ENCODE measurements around the gene FOXA2.
"Not testable (repeated sequence)": the region's sequence is repeated elsewhere in the genome, so short reads cannot be mapped to it uniquely, and the experiment has no call there.

Gene FOXA2

GRCh38 chr20:22567944-22568871 lies 16.2 kb downstream of the FOXA2 start:
- no peak for DNase-seq (ENCODE audit: low read depth)

DNA sequence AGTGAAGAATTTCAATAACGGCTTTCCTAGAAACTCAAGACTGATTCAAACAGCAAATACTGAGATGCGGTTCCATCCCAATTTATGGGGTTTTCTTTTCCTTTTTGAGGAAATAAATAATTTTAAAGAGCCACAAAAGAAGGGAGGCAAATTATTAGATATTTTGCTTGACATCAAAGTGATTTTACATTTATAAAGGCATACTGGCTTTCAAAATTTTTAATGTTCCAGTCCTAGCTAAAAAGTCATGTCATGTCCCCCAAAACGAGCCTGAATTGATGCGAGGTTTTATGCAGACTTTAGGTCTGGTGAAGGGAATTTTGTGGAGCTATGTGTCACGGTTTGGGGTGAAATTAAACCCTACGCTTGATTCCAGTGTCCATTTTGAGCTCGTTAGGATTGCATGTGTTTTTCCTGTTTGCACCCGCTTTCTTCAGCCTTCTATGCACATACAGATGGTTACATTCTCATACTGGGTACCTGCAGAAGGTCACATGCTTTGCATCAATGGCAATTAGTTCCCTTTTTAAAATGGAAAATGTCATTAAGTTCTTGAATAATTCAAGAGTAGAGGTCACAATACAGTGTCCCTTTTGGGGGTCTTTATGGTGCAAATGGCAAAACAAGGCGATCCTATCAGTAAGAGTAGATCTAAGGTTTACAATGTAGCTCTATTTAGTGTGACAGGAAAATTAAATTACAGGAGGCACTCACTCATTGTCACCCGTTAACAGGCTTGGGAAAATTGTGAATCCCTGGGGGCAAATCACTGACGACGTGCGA lies 17.3 kb downstream of the FOXA2 start:
- DNase-seq (ENCODE audit: low read depth): no peak

DNA sequence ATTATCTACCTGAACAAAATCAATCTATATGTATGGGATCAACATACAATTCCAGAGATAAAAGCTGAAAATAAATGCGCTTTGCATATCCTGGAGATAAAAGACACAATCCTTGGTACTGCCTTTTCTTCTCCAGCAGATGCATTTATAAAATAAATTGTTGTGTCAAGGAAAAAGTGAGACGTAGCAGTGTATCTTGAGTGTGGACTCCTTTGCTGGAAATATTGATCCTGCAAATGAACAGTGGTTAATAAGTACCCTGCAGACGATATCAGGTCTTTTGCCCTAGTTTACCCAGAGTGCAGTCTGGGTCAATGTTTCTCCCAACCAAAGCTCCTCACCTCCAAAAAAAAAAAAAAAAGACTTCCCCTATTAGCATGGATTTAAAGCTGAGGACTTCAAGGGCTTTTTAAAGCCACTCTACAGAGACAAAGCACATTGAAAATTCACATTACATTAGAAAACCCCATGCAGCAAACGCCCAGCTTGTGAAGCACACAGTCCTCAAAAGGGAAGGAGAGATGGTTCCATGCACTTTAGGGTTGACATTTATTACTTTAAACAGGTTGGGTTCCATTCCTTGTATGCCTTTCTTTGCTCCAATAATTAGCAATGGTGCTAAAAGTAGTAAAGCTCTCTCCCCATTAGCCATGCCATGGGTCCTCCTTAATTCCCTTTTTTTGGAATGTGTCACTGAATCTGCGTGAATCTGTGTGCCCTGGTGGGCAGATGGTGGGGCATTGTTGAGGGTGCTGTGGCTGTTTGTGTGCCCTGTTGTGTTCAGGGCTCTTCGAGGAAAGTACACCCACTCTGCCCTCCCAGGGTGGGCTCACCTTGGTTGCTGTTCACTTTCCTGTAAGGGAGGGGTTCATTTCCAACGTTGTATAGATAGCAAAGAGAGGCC lies 21.1 kb downstream of the FOXA2 start:
- no peak for DNase-seq (ENCODE audit: low read depth)

- DNase-seq (ENCODE audit: low read depth): no peak
Observed at GRCh38 chr20:22562620-22563019, 21.8 kb downstream of the FOXA2 start.

DNA sequence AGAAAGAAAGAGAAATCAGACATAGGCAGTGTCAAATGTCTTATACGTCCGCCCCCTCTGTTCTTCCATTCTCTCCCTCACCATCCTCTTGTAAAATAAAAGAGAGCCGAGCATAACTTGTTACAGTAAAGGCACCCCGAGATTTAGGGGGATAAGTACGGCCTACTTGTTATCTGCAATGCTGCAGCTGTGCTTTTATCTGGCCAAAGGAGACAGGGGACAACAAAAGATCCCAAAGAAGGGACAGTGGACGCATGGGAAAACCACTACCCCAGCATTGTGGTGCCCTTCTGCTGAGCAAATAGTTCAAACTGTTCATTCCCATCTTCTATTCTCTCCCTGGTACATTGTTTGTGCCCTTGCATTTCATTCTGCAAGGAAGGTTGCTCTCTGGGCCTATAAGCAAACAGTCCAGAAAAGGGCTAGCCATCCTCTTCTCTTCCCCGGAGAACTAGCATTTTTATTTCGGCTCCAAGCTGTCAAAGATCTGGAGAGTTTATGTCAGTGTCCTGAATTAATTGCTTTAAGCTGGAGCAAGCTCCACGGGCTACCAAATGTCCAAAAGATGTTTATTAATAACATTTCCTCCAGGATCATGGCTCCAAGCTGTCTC lies 22.3 kb downstream of the FOXA2 start:
- DNase-seq (ENCODE audit: low read depth): no peak

DNA sequence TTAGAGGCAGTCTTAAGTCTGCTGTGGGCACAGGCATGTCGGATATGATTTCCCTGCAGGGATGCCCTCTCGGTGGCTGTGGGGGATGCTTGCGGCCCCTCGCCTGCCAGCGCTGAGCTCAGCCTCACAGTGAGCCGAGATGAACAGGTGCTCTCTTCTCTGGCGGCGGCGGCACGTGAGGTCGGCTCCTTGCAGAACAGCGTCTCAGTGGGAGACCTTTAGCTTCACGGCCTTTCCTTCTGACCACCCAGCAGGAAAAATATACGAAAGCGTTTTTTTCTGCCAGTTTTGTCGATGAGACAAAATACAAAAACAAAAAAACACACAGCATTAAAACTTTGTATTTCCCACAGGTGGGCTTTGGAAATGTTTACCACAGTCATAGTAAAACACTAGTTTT lies 23.6 kb downstream of the FOXA2 start:
- no peak for DNase-seq (ENCODE audit: low read depth)

DNA sequence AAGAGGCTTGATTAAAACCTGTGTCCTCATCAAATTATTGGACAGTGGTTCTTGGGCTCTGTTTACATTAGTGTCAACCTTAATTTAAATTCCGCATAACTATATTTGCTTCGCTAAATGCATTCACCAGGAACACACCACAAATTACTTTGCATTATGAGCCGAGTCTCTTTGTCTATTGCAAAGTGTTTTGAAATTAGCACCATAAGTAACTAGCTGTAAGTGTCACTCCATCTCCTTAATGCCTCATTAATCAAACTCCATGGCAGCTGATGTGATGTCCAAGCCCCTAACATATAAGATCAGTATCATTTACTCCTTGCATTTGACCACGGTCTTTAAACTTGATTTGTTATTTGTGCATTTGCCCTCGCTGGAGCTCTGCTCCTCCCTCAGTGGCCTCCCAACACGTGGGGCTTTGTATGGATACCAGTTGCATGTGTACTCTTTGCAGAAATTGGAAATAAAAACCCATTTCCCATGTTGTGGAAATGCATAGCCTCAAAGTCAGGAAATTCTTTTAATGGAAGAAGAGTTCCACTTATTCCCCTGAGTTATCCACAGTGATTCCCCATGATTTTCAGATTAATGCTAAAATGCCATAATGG lies 24.6 kb downstream of the FOXA2 start:
- no peak for DNase-seq (ENCODE audit: low read depth)

DNA sequence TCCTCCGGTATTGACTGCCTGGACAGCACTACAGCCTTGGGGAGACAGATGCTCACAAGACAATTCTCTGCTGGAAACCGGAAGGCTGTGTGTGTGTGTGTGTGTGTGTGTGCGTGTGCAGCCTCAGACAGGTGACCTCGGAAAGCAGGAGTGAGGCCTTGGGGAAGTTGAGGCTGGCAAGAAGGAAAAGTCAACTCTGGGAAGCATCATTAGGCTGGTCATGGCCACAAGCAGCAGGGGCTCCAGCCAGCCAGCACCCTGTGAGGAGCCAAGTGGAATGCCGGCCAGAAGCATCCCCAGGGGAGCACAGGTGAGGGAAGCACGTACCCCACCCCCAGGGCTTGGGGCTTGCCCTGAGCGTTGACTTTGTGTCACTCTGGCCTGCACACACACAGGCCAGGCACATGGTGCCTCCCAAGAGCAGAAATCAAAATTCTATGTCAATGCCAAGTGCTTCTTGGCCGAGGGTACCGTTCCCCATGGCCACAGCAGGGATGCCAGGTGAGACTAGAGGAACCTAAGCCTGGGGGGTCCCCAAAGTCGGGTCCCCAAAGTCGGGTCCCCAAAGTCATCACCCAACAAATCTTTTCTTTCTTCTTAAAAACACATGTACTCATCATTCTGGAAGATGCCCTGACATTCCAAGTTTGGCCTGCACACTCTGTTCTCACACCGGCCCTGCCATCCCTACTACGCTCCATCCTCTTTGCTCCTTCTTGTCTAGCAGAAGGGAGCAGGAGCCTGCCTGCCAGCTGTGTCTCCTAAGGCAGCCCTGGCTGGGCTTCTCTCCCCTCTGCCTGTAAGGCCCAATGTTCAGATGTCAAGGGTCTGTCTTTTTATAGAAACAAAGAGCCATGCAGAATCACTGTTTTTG lies 26.7 kb downstream of the FOXA2 start:
- no peak for DNase-seq (ENCODE audit: low read depth)

DNA sequence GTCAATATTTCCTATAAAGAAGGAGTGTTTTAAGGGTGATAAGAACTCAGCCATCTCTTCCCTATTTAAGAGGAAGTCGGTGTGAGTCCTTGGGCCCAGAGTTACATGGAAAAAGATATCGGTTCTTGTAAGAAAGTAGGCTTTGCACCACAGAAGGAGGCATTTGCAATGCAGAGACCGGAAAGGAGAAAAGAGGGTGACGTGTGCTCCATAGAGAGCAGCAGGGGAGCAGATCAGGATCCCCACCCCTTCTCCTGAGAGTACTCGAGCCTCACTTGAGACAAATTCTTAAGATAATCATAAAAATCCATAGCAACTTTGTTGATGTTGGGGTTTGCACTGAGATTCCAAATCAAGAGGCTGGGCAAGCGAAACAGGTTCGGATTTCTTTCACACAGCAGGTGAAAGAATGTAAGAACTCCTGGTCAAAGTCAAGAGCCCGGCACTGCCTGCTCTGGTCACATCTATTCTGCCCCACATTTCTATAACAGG lies 27.8 kb downstream of the FOXA2 start:
- no peak for DNase-seq (ENCODE audit: low read depth)

DNA sequence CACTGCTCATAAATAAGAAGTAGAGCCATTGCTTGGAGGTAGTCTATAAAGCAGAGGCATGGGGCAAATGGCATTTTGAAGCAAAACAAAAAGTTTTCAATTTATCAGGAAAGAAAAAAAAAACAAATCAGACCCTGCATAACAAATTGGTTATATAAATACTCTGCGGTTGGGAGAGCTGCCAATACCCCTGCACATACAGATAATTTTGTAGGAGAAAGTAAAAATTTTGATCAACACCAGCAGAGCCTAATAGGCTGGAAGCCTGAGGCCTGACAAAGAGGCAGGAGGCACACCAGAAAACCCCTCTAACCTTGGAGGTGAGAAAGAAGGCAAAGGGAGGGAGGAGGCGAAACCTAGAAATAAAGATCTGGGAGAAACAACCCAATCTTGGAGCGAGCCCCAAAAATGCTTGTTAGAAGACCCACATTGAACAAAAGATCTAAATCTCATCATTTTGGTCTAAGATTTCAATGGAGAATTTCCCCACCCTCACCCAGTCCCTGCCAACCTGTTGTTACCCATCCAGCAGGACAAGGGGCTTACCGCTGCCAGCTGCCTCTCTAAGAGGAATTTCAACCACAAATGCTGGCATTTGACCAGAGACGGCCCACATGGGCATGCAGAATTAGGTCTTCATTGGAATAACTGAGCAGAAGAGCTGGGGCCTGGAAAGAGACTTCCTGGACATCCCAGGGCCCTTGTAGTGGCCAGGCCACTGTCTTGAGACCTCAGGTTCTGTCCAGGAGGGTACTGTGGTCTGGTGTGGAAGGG lies 28.4 kb downstream of the FOXA2 start:
- no peak for DNase-seq (ENCODE audit: low read depth)

DNA sequence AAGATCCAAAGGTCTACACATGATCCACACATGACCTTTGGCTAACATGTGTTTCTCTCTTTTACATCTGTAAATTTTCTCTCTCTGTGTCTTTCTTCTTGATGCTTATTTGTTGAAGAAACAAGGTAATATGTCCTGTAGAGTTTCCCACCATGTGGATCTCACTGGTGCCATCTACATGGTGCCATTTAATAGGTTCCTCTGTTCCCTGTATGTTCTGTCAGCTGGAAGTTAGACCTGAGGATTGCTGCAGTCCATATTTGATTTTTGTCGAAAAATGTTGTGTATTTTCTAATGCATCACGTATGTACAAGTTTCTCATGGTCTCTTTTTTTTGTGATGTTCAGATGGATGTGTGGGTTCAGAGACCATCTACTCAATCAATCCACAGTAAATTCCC lies 30.0 kb downstream of the FOXA2 start:
- DNase-seq (ENCODE audit: low read depth): no peak

- not testable (repeated sequence) for DNase-seq (ENCODE audit: low read depth)
Observed at GRCh38 chr20:22550514-22550913, 33.9 kb downstream of the FOXA2 start.

GRCh38 chr20:22548040-22548439 lies 36.3 kb downstream of the FOXA2 start:
- no peak for DNase-seq (ENCODE audit: low read depth)

- DNase-seq (ENCODE audit: low read depth): no peak
Observed at GRCh38 chr20:22546344-22546743, 38.0 kb downstream of the FOXA2 start.

DNA sequence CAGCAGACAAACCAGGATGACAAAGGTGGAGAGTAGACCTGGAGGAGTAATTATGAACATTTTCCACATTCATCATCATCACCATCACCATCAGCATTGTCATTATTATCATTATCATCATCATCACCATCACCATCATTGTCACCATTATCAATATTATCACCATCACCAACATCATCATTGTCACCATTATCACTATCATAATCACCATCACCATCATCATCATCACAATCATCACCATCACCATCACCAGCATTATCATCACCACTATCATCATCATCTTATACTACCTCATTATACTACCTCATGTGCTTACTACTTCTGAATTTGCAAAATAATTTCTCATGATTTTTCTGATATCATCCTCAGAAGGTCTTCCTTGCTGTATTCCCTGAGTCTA lies 39.3 kb downstream of the FOXA2 start:
- no peak for DNase-seq (ENCODE audit: low read depth)

DNA sequence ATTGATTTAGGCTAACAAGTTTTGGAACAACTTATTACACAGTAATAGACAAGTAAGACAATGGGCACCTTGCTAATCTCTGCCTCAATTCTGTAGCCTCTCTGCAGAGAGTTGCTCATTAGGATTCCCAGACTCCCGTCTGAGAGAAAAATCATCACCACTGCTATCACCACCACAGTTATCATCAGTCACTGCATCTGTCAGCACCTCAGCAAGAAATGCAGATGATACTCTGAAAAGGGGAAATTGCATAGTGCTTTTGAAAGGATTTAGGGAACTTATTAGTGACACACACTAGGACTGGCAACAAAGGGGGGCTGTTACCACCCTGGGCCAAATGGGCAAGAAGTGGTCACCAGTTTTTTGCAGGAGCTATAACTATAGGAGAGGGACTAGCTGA lies 39.9 kb downstream of the FOXA2 start:
- no peak for DNase-seq (ENCODE audit: low read depth)

DNA sequence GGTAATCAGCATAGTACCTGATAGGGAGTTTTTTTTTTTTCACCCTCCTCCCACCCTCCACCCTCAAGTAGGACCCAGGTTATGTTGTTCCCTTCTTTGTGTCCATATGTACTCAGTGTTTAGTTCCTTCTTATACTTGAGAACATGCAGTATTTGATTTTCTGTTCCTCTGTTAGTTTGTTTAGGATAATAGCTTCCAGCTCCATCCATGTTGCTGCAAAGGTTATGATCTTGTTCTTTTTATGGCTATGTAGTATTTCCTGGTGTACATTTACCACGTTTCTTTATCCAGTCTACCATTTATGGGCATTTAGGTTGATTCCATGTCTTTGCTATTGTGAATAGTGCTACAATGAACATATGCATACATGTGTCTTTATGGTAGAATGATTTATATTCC lies 41.9 kb downstream of the FOXA2 start:
- no peak for DNase-seq (ENCODE audit: low read depth)

DNA sequence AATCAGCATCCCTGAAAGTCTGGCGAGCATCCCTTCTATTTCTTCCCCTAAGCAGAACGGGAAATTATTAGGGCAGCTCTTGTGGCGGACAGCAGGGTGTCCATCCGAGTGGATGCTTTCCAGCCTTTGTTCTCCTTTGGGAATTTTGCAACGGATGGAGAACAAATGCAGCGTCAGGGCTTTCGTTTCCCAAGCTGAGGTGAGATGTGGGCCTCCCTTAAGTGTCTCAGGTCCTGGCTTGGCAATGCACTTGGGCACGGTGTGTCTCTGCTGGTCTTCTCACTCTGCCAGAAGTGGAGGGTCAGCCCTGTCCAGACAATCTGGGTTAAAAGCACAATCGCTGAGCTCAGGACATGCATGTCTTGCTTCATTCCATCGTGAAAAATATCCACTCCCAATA lies 43.5 kb downstream of the FOXA2 start:
- DNase-seq (ENCODE audit: low read depth): no peak

Data from fibroblast of gingiva (primary cell).